HEK293 (cell line): ENCODE measurements around the gene RAE1.

Source experiments
- CTCF ChIA-PET: fragments of 350-600 bp; formaldehyde crosslinking; extraction: SDS; loops from one replicate; lab custom pipeline; 2021; ENCODE audit warnings: antibody characterized with exemption; lab: Yijun Ruan, JAX
- POLR2A ChIA-PET: fragments of 300-600 bp; formaldehyde crosslinking; extraction: SDS; loops from one replicate; lab custom pipeline; 2020; ENCODE audit warnings: antibody characterized with exemption, inconsistent platforms; lab: Yijun Ruan, JAX
- H3K27ac ChIP-seq: fragments of 200-500 bp; sonication (Bioruptor generic); 2 replicates; pipeline ENCODE4 v1.5.1; 2014; ENCODE audit warnings: low read depth, low read length, control low read depth, inconsistent platforms; ENCODE audit errors: extremely low read depth
- H3K36me3 ChIP-seq, 2 experiments: fragments of 200-500 bp in 1 of 2; sonication (Bioruptor generic) in 1 of 2; 1 replicate in 1 of 2; 2 replicates in 1 of 2; pipeline ENCODE4 v1.5.1; 2014 to 2017; ENCODE audit warnings: inconsistent platforms in 2 of 2, low read length in 2 of 2; ENCODE audit not compliant: control insufficient read depth in 2 of 2, insufficient read depth in 1 of 2
- H3K4me1 ChIP-seq: fragments of 200-500 bp; sonication (Bioruptor generic); 2 replicates; pipeline ENCODE4 v1.5.1; 2014; ENCODE audit warnings: mild to moderate bottlenecking, low read length, inconsistent platforms; ENCODE audit not compliant: control insufficient read depth, insufficient read depth
- H3K4me3 ChIP-seq: 2 replicates; pipeline ENCODE4 v1.5.1; 2011; ENCODE audit warnings: low read depth, mild to moderate bottlenecking, control low read depth, low read length, moderate library complexity
- H3K9me3 ChIP-seq: fragments of 200-500 bp; sonication (Bioruptor generic); 2 replicates; pipeline ENCODE4 v1.5.1; 2014; ENCODE audit warnings: low read depth, low read length, inconsistent platforms; ENCODE audit not compliant: control insufficient read depth, insufficient read depth
- BCL11A ChIP-seq: fragments of 450-650 bp; formaldehyde crosslinking; IDR thresholded peaks from 2 replicates; pipeline ENCODE4 v1.5.1; 2016; ENCODE audit warnings: low read depth, missing biosample characterization, missing genetic modification characterization
- KLF1 ChIP-seq: fragments of 450-650 bp; formaldehyde crosslinking; IDR thresholded peaks from 2 replicates; pipeline ENCODE4 v1.5.1; 2016; ENCODE audit warnings: missing biosample characterization, missing genetic modification characterization
- KLF8 ChIP-seq: fragments of 450-650 bp; formaldehyde crosslinking; IDR thresholded peaks from 2 replicates; pipeline ENCODE4 v1.5.1; 2016; ENCODE audit warnings: missing biosample characterization, missing genetic modification characterization
- MEIS1 ChIP-seq: sonication (generic); formaldehyde crosslinking; IDR thresholded peaks from 2 replicates; pipeline ENCODE4 v1.8.1; 2022; ENCODE audit warnings: missing genetic modification reagents, mild to moderate bottlenecking, borderline replicate concordance
- ZFP3 ChIP-seq: fragments of 450-650 bp; formaldehyde crosslinking; IDR thresholded peaks from 2 replicates; pipeline ENCODE4 v1.5.1; 2016; ENCODE audit warnings: low read depth, missing biosample characterization, missing genetic modification characterization
- ZNF121 ChIP-seq: fragments of 450-650 bp; formaldehyde crosslinking; IDR thresholded peaks from 2 replicates; pipeline ENCODE4 v1.5.1; 2016; ENCODE audit warnings: missing biosample characterization, missing genetic modification characterization
- ZNF138 ChIP-seq: fragments of 450-650 bp; formaldehyde crosslinking; IDR thresholded peaks from 2 replicates; pipeline ENCODE4 v1.5.1; 2016; ENCODE audit warnings: missing biosample characterization, missing genetic modification characterization, borderline replicate concordance
- ZNF157 ChIP-seq: fragments of 450-650 bp; formaldehyde crosslinking; IDR thresholded peaks from 2 replicates; pipeline ENCODE4 v1.5.1; 2016; ENCODE audit warnings: missing biosample characterization, missing genetic modification characterization
- ZNF211 ChIP-seq: fragments of 450-650 bp; formaldehyde crosslinking; IDR thresholded peaks from 2 replicates; pipeline ENCODE4 v1.5.1; 2016; ENCODE audit warnings: low read depth, missing biosample characterization, missing genetic modification characterization
- ZNF223 ChIP-seq: fragments of 450-650 bp; formaldehyde crosslinking; IDR thresholded peaks from 2 replicates; pipeline ENCODE4 v1.5.1; 2016; ENCODE audit warnings: missing biosample characterization, missing genetic modification characterization
- ZNF239 ChIP-seq: fragments of 450-650 bp; formaldehyde crosslinking; IDR thresholded peaks from 2 replicates; pipeline ENCODE4 v1.5.1; 2016; ENCODE audit warnings: missing biosample characterization, missing genetic modification characterization
- ZNF391 ChIP-seq: fragments of 450-650 bp; formaldehyde crosslinking; IDR thresholded peaks from 2 replicates; pipeline ENCODE4 v1.5.1; 2016; ENCODE audit warnings: low read depth, missing biosample characterization, missing genetic modification characterization, borderline replicate concordance
- ZNF416 ChIP-seq: fragments of 450-650 bp; formaldehyde crosslinking; IDR thresholded peaks from 2 replicates; pipeline ENCODE4 v1.5.1; 2016; ENCODE audit warnings: missing biosample characterization, missing genetic modification characterization
- ZNF426 ChIP-seq: fragments of 450-650 bp; formaldehyde crosslinking; IDR thresholded peaks from 2 replicates; pipeline ENCODE4 v1.5.1; 2017; ENCODE audit warnings: missing biosample characterization, missing genetic modification characterization, mild to moderate bottlenecking, inconsistent platforms, moderate library complexity
- ZNF433 ChIP-seq: fragments of 450-650 bp; formaldehyde crosslinking; IDR thresholded peaks from 2 replicates; pipeline ENCODE4 v1.5.1; 2016; ENCODE audit warnings: missing biosample characterization, missing genetic modification characterization, low read depth
- ZNF501 ChIP-seq: fragments of 450-650 bp; formaldehyde crosslinking; IDR thresholded peaks from 2 replicates; pipeline ENCODE4 v1.5.1; 2016; ENCODE audit warnings: missing biosample characterization, missing genetic modification characterization
- ZNF521 ChIP-seq: fragments of 450-650 bp; formaldehyde crosslinking; IDR thresholded peaks from 2 replicates; pipeline ENCODE4 v1.5.1; 2017; ENCODE audit warnings: missing biosample characterization, mild to moderate bottlenecking, missing genetic modification characterization
- ZNF549 ChIP-seq: fragments of 450-650 bp; IDR thresholded peaks from 2 replicates; pipeline ENCODE4 v1.5.1; 2018; ENCODE audit warnings: missing biosample characterization, missing genetic modification characterization, mild to moderate bottlenecking, inconsistent platforms, moderate library complexity
- ZNF626 ChIP-seq: fragments of 450-650 bp; sonication (Bioruptor Pico); formaldehyde crosslinking; IDR thresholded peaks from 2 replicates; pipeline ENCODE4 v1.5.1; 2018; ENCODE audit warnings: missing biosample characterization, missing genetic modification characterization, inconsistent platforms
- ZNF658 ChIP-seq: fragments of 450-650 bp; formaldehyde crosslinking; IDR thresholded peaks from 2 replicates; pipeline ENCODE4; 2016; ENCODE audit warnings: missing biosample characterization, missing genetic modification characterization
- ZNF660 ChIP-seq: fragments of 450-650 bp; IDR thresholded peaks from 2 replicates; pipeline ENCODE4 v1.5.1; 2018; ENCODE audit warnings: missing biosample characterization, mild to moderate bottlenecking, missing genetic modification characterization
- ZNF677 ChIP-seq: fragments of 450-650 bp; IDR thresholded peaks from 2 replicates; pipeline ENCODE4 v1.5.0; 2018; ENCODE audit warnings: missing biosample characterization, mild to moderate bottlenecking, missing genetic modification characterization, moderate library complexity
- ZNF747 ChIP-seq: fragments of 450-650 bp; formaldehyde crosslinking; IDR thresholded peaks from 2 replicates; pipeline ENCODE4 v1.5.1; 2016; ENCODE audit warnings: missing biosample characterization, missing genetic modification characterization
- ZNF76 ChIP-seq: fragments of 450-650 bp; formaldehyde crosslinking; IDR thresholded peaks from 2 replicates; pipeline ENCODE4; 2016; ENCODE audit warnings: low read depth, missing biosample characterization, missing genetic modification characterization, borderline replicate concordance
- ZNF776 ChIP-seq: fragments of 450-650 bp; formaldehyde crosslinking; IDR thresholded peaks from 2 replicates; pipeline ENCODE4 v1.5.0; 2017; ENCODE audit warnings: missing biosample characterization, missing genetic modification characterization, borderline replicate concordance
- TF ChIP-seq, protein P1 (sequence below): fragments of 450-650 bp; formaldehyde crosslinking; IDR thresholded peaks from 2 replicates; pipeline ENCODE4 v1.5.1; 2016; ENCODE audit warnings: missing biosample characterization, missing genetic modification characterization
- TF ChIP-seq, protein P2 (sequence below): fragments of 450-650 bp; formaldehyde crosslinking; IDR thresholded peaks from 2 replicates; pipeline ENCODE4 v1.5.1; 2017; ENCODE audit warnings: missing biosample characterization, missing genetic modification characterization
- TF ChIP-seq, protein P3 (sequence below): fragments of 450-650 bp; formaldehyde crosslinking; IDR thresholded peaks from 2 replicates; pipeline ENCODE4 v1.5.1; 2016; ENCODE audit warnings: missing biosample characterization, missing genetic modification characterization

Gene RAE1

DNA sequence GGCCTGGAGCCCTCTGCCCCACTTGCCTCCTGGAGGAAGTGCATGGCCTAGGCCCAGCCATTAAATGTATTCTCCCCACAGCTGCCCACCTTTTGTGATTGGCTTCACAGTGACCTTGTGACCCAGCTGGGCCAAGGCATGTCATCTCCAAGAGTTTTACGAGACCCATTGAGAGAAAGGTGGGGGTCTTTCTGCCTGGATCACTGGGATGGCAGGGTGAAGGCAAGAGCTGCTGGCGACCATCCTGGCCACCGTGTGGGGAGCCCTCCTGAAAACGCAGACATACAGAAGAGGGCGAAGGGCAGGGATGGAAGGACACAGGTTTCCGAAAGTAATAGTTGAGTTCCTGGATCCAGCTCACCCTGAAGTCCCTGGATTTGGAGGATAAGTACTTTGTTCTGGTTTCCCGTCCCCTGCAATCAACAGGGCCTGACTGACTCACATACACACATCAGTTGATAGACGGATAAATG is 33.7 kb upstream of the RAE1 start:
- Histone ChIP-seq H3K4me3 (no peak overlapping the region), H3K9me3 (no peaks in the 10 kb centered on the region), H3K4me1 (no peaks in the 10 kb centered on the region), H3K36me3 (no peaks in the 10 kb centered on the region), H3K27ac (no peak overlapping the region)
- ChIA-PET POLR2A (no interaction called here), CTCF (interaction anchor here (0.6 to 1.2 kb wide), 2 partner anchors 11 to 227 kb away, joined by 3 to 4 read pairs; no protein-coding TSS in a partner anchor)
- TF ChIP-seq ZNF501 = no peak
- no peak for TF ChIP-seq ZNF223 (tag by site-specific recombination)
- no peak for TF ChIP-seq ZNF433 (tag by site-specific recombination)
- TF ChIP-seq, protein P1, sequence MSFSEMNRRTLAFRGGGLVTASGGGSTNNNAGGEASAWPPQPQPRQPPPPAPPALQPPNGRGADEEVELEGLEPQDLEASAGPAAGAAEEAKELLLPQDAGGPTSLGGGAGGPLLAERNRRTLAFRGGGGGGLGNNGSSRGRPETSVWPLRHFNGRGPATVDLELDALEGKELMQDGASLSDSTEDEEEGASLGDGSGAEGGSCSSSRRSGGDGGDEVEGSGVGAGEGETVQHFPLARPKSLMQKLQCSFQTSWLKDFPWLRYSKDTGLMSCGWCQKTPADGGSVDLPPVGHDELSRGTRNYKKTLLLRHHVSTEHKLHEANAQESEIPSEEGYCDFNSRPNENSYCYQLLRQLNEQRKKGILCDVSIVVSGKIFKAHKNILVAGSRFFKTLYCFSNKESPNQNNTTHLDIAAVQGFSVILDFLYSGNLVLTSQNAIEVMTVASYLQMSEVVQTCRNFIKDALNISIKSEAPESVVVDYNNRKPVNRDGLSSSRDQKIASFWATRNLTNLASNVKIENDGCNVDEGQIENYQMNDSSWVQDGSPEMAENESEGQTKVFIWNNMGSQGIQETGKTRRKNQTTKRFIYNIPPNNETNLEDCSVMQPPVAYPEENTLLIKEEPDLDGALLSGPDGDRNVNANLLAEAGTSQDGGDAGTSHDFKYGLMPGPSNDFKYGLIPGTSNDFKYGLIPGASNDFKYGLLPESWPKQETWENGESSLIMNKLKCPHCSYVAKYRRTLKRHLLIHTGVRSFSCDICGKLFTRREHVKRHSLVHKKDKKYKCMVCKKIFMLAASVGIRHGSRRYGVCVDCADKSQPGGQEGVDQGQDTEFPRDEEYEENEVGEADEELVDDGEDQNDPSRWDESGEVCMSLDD (tag by site-specific recombination) = no peak
- TF ChIP-seq ZNF521 = no peak
- TF ChIP-seq ZNF157 (tag by site-specific recombination) = no peak
- no peak for TF ChIP-seq ZNF76 (tag by site-specific recombination)
- TF ChIP-seq ZNF391 (tag by site-specific recombination) = no peak
- no peak for TF ChIP-seq ZNF747
- TF ChIP-seq ZNF211 = no peak
- no peak for TF ChIP-seq MEIS1 (CRISPR knock-in tag)
- no peak for TF ChIP-seq ZNF626 (tag by site-specific recombination)
- no peak for TF ChIP-seq ZNF121
- no peak for TF ChIP-seq ZNF660 (tag by site-specific recombination)
- no peak for TF ChIP-seq ZNF239 (tag by site-specific recombination)
- TF ChIP-seq, protein P2, sequence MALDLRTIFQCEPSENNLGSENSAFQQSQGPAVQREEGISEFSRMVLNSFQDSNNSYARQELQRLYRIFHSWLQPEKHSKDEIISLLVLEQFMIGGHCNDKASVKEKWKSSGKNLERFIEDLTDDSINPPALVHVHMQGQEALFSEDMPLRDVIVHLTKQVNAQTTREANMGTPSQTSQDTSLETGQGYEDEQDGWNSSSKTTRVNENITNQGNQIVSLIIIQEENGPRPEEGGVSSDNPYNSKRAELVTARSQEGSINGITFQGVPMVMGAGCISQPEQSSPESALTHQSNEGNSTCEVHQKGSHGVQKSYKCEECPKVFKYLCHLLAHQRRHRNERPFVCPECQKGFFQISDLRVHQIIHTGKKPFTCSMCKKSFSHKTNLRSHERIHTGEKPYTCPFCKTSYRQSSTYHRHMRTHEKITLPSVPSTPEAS (tag by site-specific recombination) = no peak
- TF ChIP-seq ZNF776 (tag by site-specific recombination) = no peak
- TF ChIP-seq KLF8 (tag by site-specific recombination) = no peak
- no peak for TF ChIP-seq ZNF677 (tag by site-specific recombination)

DNA sequence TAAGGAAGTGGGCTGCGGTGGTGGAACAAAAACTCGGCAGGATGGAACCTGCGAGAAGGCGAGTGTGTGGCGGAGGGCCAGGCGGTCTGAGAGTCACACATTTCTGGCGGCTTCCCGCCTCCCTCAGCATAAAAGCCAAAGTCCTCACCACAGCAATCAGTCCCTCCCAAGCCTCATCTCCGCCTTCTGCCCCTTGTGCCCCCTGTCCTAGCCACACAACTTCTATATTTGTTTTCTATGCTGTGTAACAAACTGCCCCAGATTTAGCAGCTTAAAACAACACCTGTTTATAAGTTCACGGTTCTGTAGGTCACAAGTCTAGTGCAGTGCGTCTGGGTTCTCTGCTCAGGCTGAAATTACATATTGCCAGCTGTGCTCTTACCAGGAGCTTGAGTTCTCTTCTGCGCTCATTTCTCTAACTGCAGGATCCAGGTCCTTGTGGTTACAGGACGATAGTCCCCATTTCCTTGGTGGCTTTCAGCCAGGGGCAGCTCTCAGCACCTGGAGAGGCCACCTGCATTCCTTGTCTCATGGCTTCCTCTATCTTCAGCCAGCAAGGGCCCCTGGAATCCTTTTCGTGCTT is 33.2 kb upstream of the RAE1 start:
- Histone ChIP-seq H3K9me3 (no peaks in the 10 kb centered on the region), H3K4me1 (no peaks in the 10 kb centered on the region), H3K36me3 (no peaks in the 10 kb centered on the region), H3K4me3 (no peak overlapping the region), H3K27ac (no peak overlapping the region)
- ChIA-PET POLR2A (no interaction called here), CTCF (interaction anchor here (0.6 to 1.2 kb wide), 3 partner anchors 12 to 228 kb away, joined by 3 to 5 read pairs (median 4); no protein-coding TSS in a partner anchor)
- no peak for TF ChIP-seq ZNF416 (tag by site-specific recombination)
- TF ChIP-seq ZNF549 (tag by site-specific recombination) = no peak
- no peak for TF ChIP-seq ZNF426 (tag by site-specific recombination)
- TF ChIP-seq KLF1 (tag by site-specific recombination) = no peak
- no peak for TF ChIP-seq ZFP3 (tag by site-specific recombination)
- TF ChIP-seq, protein P3, sequence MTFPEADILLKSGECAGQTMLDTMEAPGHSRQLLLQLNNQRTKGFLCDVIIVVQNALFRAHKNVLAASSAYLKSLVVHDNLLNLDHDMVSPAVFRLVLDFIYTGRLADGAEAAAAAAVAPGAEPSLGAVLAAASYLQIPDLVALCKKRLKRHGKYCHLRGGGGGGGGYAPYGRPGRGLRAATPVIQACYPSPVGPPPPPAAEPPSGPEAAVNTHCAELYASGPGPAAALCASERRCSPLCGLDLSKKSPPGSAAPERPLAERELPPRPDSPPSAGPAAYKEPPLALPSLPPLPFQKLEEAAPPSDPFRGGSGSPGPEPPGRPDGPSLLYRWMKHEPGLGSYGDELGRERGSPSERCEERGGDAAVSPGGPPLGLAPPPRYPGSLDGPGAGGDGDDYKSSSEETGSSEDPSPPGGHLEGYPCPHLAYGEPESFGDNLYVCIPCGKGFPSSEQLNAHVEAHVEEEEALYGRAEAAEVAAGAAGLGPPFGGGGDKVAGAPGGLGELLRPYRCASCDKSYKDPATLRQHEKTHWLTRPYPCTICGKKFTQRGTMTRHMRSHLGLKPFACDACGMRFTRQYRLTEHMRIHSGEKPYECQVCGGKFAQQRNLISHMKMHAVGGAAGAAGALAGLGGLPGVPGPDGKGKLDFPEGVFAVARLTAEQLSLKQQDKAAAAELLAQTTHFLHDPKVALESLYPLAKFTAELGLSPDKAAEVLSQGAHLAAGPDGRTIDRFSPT (tag by site-specific recombination) = no peak
- no peak for TF ChIP-seq BCL11A (tag by site-specific recombination)
- TF ChIP-seq ZNF658 (tag by site-specific recombination) = no peak
- TF ChIP-seq ZNF677 (tag by site-specific recombination) = no peak
- no peak for TF ChIP-seq ZNF138
- TF ChIP-seq ZNF223 (tag by site-specific recombination) = no peak
